HepG2 (cell line): ENCODE measurements around the gene TMEM107. TPM values are rescaled to one million over a fixed set of nuclear protein-coding genes. Genes with fewer than 3 reads are reported as not detected.

Experiments
- DMTF1 ChIP-seq: sonication (generic); formaldehyde crosslinking; IDR thresholded peaks from 2 replicates; pipeline ENCODE4 v1.4.0; 2020; ENCODE audit warnings: mild to moderate bottlenecking, missing genetic modification reagents
- FUBP1 ChIP-seq: sonication (generic); formaldehyde crosslinking; IDR thresholded peaks from 2 replicates; pipeline ENCODE4 v1.5.1; 2020; ENCODE audit warnings: missing genetic modification reagents, mild to moderate bottlenecking, borderline replicate concordance
- GATAD1 ChIP-seq: IDR thresholded peaks from 2 replicates; pipeline ENCODE4 v1.6.1; 2016; ENCODE audit warnings: missing genetic modification reagents, missing compliant biosample characterization
- HMGXB4 ChIP-seq, 2 experiments: sonication (generic) in 1 of 2; formaldehyde crosslinking in 1 of 2; IDR thresholded peaks; 2 replicates each; pipeline versions ENCODE4 v1.4.0 to v1.6.1; 2018 to 2020; ENCODE audit warnings: missing genetic modification reagents in 2 of 2, borderline replicate concordance in 1 of 2, low read depth in 1 of 2, mild to moderate bottlenecking in 1 of 2, missing biosample characterization in 1 of 2
- MBD4 ChIP-seq: IDR thresholded peaks from 2 replicates; pipeline ENCODE4 v1.6.1; 2012; ENCODE audit warnings: low read length, inconsistent platforms, borderline replicate concordance
- NFRKB ChIP-seq: fragments of 450-650 bp; IDR thresholded peaks from 2 replicates; pipeline ENCODE4 v1.6.1; 2017
- PBX2 ChIP-seq: IDR thresholded peaks from 2 replicates; pipeline ENCODE4 v1.6.1; 2016; ENCODE audit warnings: control low read depth
- TRIM22 ChIP-seq: fragments of 450-650 bp; IDR thresholded peaks from 2 replicates; pipeline ENCODE4 v1.6.1; 2017
- ZNF276 ChIP-seq: sonication (generic); formaldehyde crosslinking; IDR thresholded peaks from 2 replicates; pipeline ENCODE4 v1.4.0; 2020; ENCODE audit warnings: mild to moderate bottlenecking, low read depth, missing genetic modification reagents
- ZNF570 ChIP-seq: sonication (generic); formaldehyde crosslinking; IDR thresholded peaks from 2 replicates; pipeline ENCODE4 v1.4.0; 2020; ENCODE audit warnings: mild to moderate bottlenecking, missing genetic modification reagents, borderline replicate concordance
- ZNF704 ChIP-seq: sonication (generic); formaldehyde crosslinking; IDR thresholded peaks from 2 replicates; pipeline ENCODE4 v1.8.1; 2023; ENCODE audit warnings: mild to moderate bottlenecking, inconsistent platforms, moderate library complexity, missing genetic modification reagents, borderline replicate concordance
- ZNF737 ChIP-seq: sonication (generic); formaldehyde crosslinking; IDR thresholded peaks from 2 replicates; pipeline ENCODE4 v1.5.0; 2020; ENCODE audit warnings: missing genetic modification reagents, mild to moderate bottlenecking, borderline replicate concordance
- polyA plus RNA-seq, 8 experiments: library from polyadenylated mRNA; depleted of rRNA in 3 of 8; stranded (reverse) in 7 of 8; unstranded in 1 of 8; fragments of >200 nt; fragmentation: Illumina TruSeq in 4 of 8; extraction: Trizol in 4 of 8; gene quantifications; 2 replicates each; pipeline versions ENCODE4 v1.2.1 to v1.2.3, GENCODE V29; 2011 to 2016; ENCODE audit warnings: low read depth in 4 of 8, missing spikeins in 1 of 8, mixed read lengths in 1 of 8; ENCODE audit not compliant: insufficient read depth in 1 of 8
- total RNA-seq, 5 experiments: library from RNA; depleted of rRNA; stranded (reverse); fragments of >200 nt; fragmentation: Illumina TruSeq; extraction: Trizol; gene quantifications; 2 replicates each; pipeline ENCODE4 v1.2.3, GENCODE V29; 2016; ENCODE audit warnings: low read depth in 1 of 5

The TMEM107 gene
- total and polyA plus RNA-seq, 2 of the 13 experiments (the other 11 are each of a cell fraction or from before 2014, with no cell fraction given): 7.2 to 15.3 TPM

- TF ChIP-seq ZNF276 (CRISPR knock-in tag) (no peak; the same call in 1 of the 2 replicates), NFRKB (no peak), GATAD1 (CRISPR knock-in tag) (no peak), HMGXB4 (CRISPR knock-in tag; IDR thresholded peaks at IDR 0.05; ENCODE audit: borderline replicate concordance in 1 of 2, low read depth in 1 of 2) (peak; percentile 79 to 85), DMTF1 (CRISPR knock-in tag) (no peak), ZNF737 (CRISPR knock-in tag) (no peak; the same call in 1 of the 2 replicates), ZNF704 (CRISPR knock-in tag) (no peak), MBD4 (no peak), TRIM22 (no peak), FUBP1 (CRISPR knock-in tag) (no peak), PBX2 (CRISPR knock-in tag) (no peak), ZNF570 (CRISPR knock-in tag) (no peak)
Measured at GRCh38 chr17:8221663-8222379, 45.6 kb upstream of the TMEM107 start (continued).
